GM23338 (cell line): ENCODE data around the gene GPR25.

Experiments used
- CREB1 ChIP-seq: fragments of 250-450 bp; sonication (Bioruptor Pico); IDR thresholded peaks from 2 replicates; pipeline ENCODE4 v1.5.0; 2020; ENCODE audit warnings: low read depth, mild to moderate bottlenecking, moderate library complexity
- ETS1 ChIP-seq: IDR thresholded peaks from 2 replicates; pipeline ENCODE4 v1.6.1; 2016; ENCODE audit warnings: antibody characterized with exemption
- EZH2 ChIP-seq: fragments of 200-600 bp; sonication (generic); IDR thresholded peaks from one replicate; pipeline ENCODE4 v1.8.0; 2017; ENCODE audit warnings: antibody characterized with exemption, mild to moderate bottlenecking, low read depth; ENCODE audit not compliant: unreplicated experiment
- EZH2phosphoT487 ChIP-seq: fragments of 200-600 bp; sonication (generic); IDR thresholded peaks from one replicate; pipeline ENCODE4 v1.8.1; 2018; ENCODE audit warnings: antibody characterized with exemption; ENCODE audit not compliant: unreplicated experiment
- JUNB ChIP-seq: IDR thresholded peaks from one replicate; pipeline ENCODE4 v1.6.1; 2016; ENCODE audit warnings: antibody characterized with exemption; ENCODE audit not compliant: unreplicated experiment
- POLR2AphosphoS5 ChIP-seq: IDR thresholded peaks from 2 replicates; pipeline ENCODE4 v1.6.1; 2016; ENCODE audit warnings: antibody characterized with exemption, low read depth
- REST ChIP-seq: IDR thresholded peaks from one replicate; pipeline ENCODE4 v1.6.1; 2018; ENCODE audit warnings: antibody characterized with exemption; ENCODE audit not compliant: unreplicated experiment
- TF ChIP-seq, protein P1 (sequence below), 2 experiments: fragments of 200-600 bp in 1 of 2; sonication (generic) in 1 of 2; conservative IDR thresholded peaks; 2 replicates each; pipeline versions ENCODE4 v1.5.1 to v1.6.1; 2016 to 2017; ENCODE audit warnings: antibody characterized with exemption in 2 of 2, low read depth in 2 of 2, mild to moderate bottlenecking in 2 of 2, moderate library complexity in 1 of 2

- TF ChIP-seq, protein P1, sequence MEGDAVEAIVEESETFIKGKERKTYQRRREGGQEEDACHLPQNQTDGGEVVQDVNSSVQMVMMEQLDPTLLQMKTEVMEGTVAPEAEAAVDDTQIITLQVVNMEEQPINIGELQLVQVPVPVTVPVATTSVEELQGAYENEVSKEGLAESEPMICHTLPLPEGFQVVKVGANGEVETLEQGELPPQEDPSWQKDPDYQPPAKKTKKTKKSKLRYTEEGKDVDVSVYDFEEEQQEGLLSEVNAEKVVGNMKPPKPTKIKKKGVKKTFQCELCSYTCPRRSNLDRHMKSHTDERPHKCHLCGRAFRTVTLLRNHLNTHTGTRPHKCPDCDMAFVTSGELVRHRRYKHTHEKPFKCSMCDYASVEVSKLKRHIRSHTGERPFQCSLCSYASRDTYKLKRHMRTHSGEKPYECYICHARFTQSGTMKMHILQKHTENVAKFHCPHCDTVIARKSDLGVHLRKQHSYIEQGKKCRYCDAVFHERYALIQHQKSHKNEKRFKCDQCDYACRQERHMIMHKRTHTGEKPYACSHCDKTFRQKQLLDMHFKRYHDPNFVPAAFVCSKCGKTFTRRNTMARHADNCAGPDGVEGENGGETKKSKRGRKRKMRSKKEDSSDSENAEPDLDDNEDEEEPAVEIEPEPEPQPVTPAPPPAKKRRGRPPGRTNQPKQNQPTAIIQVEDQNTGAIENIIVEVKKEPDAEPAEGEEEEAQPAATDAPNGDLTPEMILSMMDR (conservative IDR thresholded peaks at IDR 0.05; ENCODE audit: low read depth in 2 of 2): no peak
- TF ChIP-seq EZH2 (no peak), EZH2phosphoT487 (no peak), REST (no peak), CREB1 (no peak), ETS1 (no peak), JUNB (no peak), POLR2AphosphoS5 (no peak)
Observed at GRCh38 chr1:200908191-200908868, 35.5 kb downstream of the GPR25 start.
